Osteocyte (in vitro differentiated cells): Measurements from ENCODE around the gene NOL9. TPM values are rescaled to one million over a fixed set of nuclear protein-coding genes. Genes with fewer than 3 reads are reported as not detected.
A peak's percentile ranks its signal among the peaks of the same experiment; 100 is the strongest.

Source experiments
- DNase-seq: peaks from one replicate; pipeline ENCODE4 v3.0.0; 2021; ENCODE audit warnings: mixed read lengths; ENCODE audit not compliant: unreplicated experiment; ENCODE audit errors: extremely low spot score
- H3K27ac Mint-ChIP-seq: one replicate; pipeline ENCODE4 v1.8.0; 2021; ENCODE audit warnings: mild to moderate bottlenecking, mixed read lengths; ENCODE audit not compliant: unreplicated experiment
- H3K27me3 Mint-ChIP-seq: one replicate; pipeline ENCODE4 v1.8.0; 2021; ENCODE audit warnings: mixed read lengths; ENCODE audit not compliant: unreplicated experiment
- H3K36me3 Mint-ChIP-seq: one replicate; pipeline ENCODE4 v1.8.0; 2021; ENCODE audit warnings: mixed read lengths; ENCODE audit not compliant: unreplicated experiment
- H3K4me1 Mint-ChIP-seq: one replicate; pipeline ENCODE4 v1.8.0; 2021; ENCODE audit warnings: mixed read lengths; ENCODE audit not compliant: unreplicated experiment
- H3K4me3 Mint-ChIP-seq: one replicate; pipeline ENCODE4 v1.8.0; 2021; ENCODE audit warnings: mild to moderate bottlenecking, moderate library complexity, mixed read lengths; ENCODE audit not compliant: unreplicated experiment
- H3K9me3 Mint-ChIP-seq: one replicate; pipeline ENCODE4 v1.8.0; 2021; ENCODE audit warnings: mixed read lengths; ENCODE audit not compliant: unreplicated experiment
- total RNA-seq: library from RNA; stranded (reverse); gene quantifications from 2 replicates; pipeline ENCODE4 v1.2.1, GENCODE V29; 2021
- TF ChIP-seq, protein P1 (sequence below): fragments of 200-600 bp; sonication (generic); IDR thresholded peaks from 2 replicates; pipeline ENCODE4 v1.5.0; 2021; ENCODE audit warnings: antibody characterized with exemption, mild to moderate bottlenecking, moderate library complexity

Gene NOL9
- total RNA-seq, 1 donor from 2014 or later, result 33.5 TPM

DNA sequence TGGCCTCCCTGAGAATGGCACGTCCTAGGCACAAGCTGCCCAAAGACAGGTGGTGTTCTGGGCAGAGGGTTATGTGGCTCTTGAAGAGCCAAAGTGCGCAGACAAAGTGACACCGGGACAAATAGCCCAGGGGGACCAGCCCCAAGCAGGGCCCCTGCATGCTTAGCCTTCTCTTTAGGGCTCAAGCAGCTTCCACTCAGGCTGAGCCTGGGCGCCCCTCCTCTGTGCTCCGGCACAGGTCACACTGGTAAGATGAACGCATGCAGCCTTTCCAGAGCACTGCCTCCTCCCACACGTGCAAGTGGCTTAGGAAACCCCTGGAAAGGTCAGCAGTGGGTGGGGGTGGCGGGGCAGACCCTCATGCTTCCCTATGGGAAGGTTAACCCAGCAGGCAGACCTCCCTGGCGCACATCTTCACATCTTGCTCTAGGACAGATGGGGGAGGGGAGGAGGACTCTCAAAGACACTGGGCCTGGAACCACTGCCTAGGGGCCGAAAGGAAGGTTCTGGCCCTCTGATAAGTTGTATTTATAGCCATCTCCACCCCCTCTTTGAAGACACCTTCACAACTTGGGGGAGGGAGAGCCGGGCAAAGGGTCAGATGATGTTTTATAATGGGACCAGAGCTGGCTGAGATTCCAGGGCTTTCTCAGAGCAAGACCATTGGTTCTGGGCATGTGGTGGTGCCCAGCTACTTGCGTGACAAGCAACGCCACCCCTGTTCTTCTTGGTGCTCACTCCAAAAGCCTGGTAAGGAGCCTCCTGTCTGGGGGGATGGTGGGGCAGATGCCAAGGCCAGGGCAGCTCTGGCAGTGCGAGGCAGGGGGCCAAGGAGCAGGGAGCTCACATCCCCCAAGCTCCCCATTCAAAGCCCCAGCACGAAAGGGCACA is 42.8 kb upstream of the NOL9 start:
- Mint-ChIP-seq H3K4me3 (no peak overlapping the region), H3K27me3 (no peaks in the 10 kb centered on the region), H3K9me3 (no peaks in the 10 kb centered on the region), H3K27ac (no peak overlapping the region), H3K36me3 (peaks cover 22% of the 10 kb centered on the region), H3K4me1 (peaks cover 19% of the 10 kb centered on the region)
- no peak for DNase-seq
- TF ChIP-seq, protein P1, sequence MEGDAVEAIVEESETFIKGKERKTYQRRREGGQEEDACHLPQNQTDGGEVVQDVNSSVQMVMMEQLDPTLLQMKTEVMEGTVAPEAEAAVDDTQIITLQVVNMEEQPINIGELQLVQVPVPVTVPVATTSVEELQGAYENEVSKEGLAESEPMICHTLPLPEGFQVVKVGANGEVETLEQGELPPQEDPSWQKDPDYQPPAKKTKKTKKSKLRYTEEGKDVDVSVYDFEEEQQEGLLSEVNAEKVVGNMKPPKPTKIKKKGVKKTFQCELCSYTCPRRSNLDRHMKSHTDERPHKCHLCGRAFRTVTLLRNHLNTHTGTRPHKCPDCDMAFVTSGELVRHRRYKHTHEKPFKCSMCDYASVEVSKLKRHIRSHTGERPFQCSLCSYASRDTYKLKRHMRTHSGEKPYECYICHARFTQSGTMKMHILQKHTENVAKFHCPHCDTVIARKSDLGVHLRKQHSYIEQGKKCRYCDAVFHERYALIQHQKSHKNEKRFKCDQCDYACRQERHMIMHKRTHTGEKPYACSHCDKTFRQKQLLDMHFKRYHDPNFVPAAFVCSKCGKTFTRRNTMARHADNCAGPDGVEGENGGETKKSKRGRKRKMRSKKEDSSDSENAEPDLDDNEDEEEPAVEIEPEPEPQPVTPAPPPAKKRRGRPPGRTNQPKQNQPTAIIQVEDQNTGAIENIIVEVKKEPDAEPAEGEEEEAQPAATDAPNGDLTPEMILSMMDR, result no peak

- Mint-ChIP-seq H3K36me3 (peaks cover 22% of the 10 kb centered on the region), H3K27me3 (no peaks in the 10 kb centered on the region), H3K9me3 (no peaks in the 10 kb centered on the region), H3K27ac (peak overlapping the region; percentile 38), H3K4me3 (no peak overlapping the region), H3K4me1 (peaks cover 19% of the 10 kb centered on the region)
- TF ChIP-seq, protein P1, result no peak
- no peak for DNase-seq
Observed at GRCh38 chr1:6596351-6596750, 42.0 kb upstream of the NOL9 start.

- Mint-ChIP-seq H3K27me3 (no peaks in the 10 kb centered on the region), H3K4me1 (peaks cover 14% of the 10 kb centered on the region), H3K9me3 (no peaks in the 10 kb centered on the region), H3K4me3 (no peak overlapping the region), H3K36me3 (peaks cover 28% of the 10 kb centered on the region), H3K27ac (peak overlapping the region; percentile 38)
- DNase-seq, result no peak
- TF ChIP-seq, protein P1, result no peak
Observed at GRCh38 chr1:6594977-6595740, 40.8 kb upstream of the NOL9 start.

- Mint-ChIP-seq H3K9me3 (no peaks in the 10 kb centered on the region), H3K27me3 (no peaks in the 10 kb centered on the region), H3K36me3 (peaks cover 33% of the 10 kb centered on the region), H3K4me3 (no peak overlapping the region), H3K27ac (no peak overlapping the region), H3K4me1 (peaks cover 4% of the 10 kb centered on the region)
- DNase-seq, result no peak
- TF ChIP-seq, protein P1, result no peak
Observed at GRCh38 chr1:6593810-6594209, 39.5 kb upstream of the NOL9 start.
